Epithelial cell of prostate (primary cell): ENCODE results near the gene GCK.

Source experiments
- DNase-seq: peaks from one replicate; pipeline ENCODE4 v3.0.0-alpha.2; 2011; ENCODE audit warnings: low read depth, low spot score
- H3K27ac ChIP-seq: fragments of 450-650 bp; 2 replicates; pipeline ENCODE4 v1.5.1; 2017; ENCODE audit warnings: mild to moderate bottlenecking

GCK gene

DNA sequence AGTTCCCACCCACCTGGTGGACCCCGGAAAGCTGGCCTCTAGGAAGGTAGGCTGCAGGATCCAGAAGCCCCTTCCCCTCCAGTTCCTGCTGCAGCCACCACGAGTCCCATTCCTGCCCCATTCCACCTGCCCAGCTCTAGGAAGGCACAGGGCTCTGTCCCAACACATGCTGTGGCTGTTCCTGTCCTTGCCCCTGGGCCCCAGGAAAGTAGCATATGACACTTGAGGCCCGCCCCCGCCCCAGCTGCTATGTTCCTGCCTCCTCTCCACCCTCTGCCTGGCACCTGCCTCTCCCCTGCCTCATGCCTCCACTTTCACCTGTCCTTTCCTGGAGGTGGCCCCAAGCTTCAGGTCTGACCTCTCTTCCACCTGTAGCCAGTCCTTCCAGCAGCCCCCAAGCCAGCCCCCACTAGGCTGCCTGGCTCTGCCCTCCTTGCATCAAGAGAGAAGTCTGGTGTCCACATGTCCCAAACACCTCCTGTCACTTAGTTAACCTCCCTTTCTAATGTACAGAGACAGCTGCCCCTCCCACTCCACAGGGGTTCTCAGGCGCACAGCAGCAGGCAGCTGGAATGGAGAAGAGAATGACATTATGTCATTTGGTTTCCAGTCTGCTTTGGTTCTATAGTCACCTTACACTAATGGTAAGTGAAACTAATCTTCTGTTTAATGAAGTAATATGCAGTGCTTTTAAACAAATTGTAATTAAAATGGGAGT is 34.3 kb upstream of the GCK start:
- H3K27ac ChIP-seq: no peak overlapping the region

DNA sequence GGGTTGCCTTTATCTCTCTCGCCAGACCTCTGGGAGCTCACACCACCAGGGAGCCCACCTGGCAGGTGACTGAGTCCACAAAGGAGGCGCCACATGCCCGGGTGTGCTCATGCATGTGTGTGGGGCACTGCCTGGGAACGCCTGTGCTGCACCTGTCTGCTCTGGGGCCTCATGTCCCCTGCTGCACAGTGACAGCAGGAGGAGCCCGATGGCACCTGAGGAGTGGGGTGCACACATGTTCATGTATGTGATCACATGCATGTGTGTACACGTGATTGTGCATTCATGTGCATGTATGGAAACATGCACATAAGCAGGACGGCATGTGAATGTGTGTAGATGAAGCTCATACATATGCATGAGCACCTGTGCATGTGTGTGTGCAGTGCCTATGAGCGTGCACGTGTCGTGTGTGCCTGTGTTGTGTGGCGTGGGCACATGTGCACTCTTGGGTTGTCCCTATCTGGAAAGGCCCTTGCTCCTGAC is 33.6 kb upstream of the GCK start:
- no peak overlapping the region for H3K27ac ChIP-seq
- no peak for DNase-seq

More for the DNA sequence above, 34.3 kb upstream of the GCK start:
- DNase-seq: no peak

- no peak for DNase-seq
- no peak overlapping the region for H3K27ac ChIP-seq
These were observed 32.8 kb upstream of the GCK start for GRCh38 chr7:44222074-44222473.

- no peak overlapping the region for H3K27ac ChIP-seq
- no peak for DNase-seq
These were observed 32.1 kb upstream of the GCK start for GRCh38 chr7:44221231-44221791.

GRCh38 chr7:44220358-44221112 is 31.3 kb upstream of the GCK start:
- no peak overlapping the region for H3K27ac ChIP-seq
- no peak for DNase-seq

GRCh38 chr7:44220046-44220357 is 30.8 kb upstream of the GCK start:
- DNase-seq: no peak
- H3K27ac ChIP-seq: no peak overlapping the region

GRCh38 chr7:44219371-44220045 is 30.3 kb upstream of the GCK start:
- no peak for DNase-seq
- no peak overlapping the region for H3K27ac ChIP-seq

DNA sequence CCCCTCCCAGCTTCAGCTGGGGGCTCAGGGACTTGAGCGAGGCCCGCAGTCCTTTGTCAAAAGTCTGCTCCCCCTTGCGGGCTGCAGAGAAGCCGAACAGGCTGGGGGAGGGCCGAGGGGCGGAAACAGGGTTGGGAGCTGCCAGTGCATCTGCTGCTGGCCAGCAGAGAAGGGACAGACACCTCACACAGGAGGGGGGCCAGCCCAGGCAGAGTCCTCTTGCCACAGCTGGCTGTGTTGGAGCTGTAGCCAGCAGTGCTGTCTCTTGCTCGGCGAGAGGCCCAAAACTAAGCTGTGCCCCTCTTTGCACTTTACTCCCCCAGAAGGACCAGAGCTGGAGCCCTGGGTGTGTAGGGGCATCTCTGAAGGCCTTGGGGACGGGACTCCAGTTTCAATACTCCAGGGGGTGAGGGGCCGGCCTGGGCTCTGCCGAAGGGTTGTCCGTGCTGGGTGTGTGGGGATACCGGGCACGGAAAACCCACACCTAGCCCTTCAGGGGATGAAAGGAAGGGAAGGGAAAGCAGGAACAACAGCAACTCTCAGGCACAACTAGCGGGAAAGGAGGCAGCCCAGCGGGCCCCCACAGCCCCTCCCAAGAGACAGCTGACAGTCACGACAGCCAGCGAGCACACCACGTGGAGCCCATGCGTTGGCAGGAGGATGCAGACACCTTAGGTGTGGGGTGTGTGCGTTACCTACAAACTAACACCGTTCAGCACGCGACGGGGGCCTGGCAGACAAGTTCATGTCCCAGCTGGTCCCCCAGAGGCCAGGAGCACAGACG is 29.4 kb upstream of the GCK start:
- H3K27ac ChIP-seq: no peak overlapping the region
- DNase-seq: no peak

DNA sequence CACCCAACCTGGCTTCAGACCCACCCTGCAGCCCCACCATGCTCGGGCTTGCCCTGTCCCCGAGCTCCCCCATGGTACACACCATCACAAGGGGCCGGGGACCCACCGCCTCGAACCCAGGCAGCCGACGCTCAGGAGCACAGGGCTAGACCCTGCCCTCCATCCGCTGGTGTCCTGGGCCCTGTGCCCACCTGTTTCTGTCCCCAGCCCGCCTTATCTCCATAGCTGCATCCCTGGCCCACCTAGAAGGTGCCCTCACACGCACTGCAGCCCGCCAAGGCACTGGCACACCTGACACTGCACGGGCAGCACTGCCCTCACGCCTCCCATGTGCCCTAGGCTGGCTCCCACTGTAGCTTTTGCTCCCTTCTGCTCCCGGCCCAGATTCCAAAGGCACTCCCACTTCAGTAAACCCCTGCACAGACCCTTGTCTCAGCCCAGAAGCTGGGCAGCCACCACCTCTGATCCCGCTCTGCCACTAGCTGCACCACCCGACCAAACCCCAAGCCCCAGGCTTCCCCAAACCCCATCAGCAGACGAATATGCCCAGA is 28.7 kb upstream of the GCK start:
- H3K27ac ChIP-seq: no peak overlapping the region
- no peak for DNase-seq

DNA sequence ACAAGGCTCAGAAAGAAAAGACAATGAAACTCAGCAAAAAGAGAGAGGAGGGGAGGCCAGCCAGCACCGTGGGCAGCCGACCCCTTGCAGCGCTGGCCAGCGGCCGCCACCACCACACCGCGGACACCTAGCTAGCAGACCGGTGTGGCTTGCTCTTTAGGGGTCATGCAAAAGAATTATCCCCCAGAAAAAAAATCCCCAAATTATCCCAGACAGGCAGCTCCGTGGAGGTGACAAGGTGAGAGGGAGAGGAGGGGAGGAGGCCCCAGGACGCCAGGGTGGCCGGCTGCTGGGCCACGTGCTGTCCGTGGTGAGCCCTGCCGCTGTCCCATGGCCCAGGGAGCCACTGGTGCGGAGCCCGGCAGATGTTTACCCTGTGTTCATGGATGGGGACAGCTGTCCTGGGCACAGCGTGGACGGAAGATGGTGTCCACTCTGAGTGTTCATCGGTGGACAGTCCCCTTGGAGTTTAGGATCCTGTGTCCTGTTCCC is 28.0 kb upstream of the GCK start:
- no peak overlapping the region for H3K27ac ChIP-seq
- DNase-seq: no peak

- DNase-seq: no peak
- H3K27ac ChIP-seq: no peak overlapping the region
These were observed 27.4 kb upstream of the GCK start for GRCh38 chr7:44216521-44217222.

DNA sequence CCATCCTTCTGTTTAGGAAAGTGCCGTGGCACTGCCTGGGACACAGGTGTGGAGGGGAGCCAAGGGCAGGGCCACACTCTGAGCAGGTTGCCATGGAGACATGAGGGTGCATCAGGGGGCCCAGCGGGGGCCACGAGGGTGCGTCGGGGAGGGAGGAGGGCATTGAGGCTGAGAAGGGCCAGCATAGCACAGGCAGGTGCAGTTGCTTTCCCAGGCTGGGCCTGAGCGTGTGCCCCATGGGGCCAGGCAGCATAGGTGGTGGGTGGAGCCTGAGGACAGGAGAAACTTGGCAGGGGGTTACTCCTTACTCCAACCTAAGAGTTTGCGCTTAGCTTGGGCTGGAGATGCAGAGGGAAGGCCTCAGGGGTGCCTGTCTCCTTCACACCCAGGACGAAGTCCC is 26.8 kb upstream of the GCK start:
- no peak overlapping the region for H3K27ac ChIP-seq
- DNase-seq: no peak

DNA sequence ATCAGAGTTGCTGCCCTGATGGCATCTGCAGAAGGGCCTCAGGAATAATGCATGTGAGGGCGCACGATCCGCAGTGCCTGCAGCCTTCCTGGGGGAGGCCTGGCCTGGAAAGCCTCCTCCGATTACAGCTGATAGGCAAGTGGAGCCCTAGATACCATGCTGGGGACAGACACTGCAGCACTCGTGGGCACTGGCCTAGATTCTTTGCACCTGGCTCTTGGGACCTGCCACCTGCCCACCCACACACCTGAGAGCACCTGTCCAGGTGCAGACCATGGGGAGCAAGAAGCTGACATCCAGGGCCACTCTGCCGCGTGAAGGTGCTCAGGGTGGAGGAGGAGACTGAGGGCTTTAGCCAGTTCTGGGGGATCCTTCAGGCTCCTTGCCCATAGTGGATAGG is 26.3 kb upstream of the GCK start:
- no peak overlapping the region for H3K27ac ChIP-seq
- DNase-seq: no peak

- DNase-seq: no peak
- no peak overlapping the region for H3K27ac ChIP-seq
These were observed 24.7 kb upstream of the GCK start for GRCh38 chr7:44213877-44214388.

DNA sequence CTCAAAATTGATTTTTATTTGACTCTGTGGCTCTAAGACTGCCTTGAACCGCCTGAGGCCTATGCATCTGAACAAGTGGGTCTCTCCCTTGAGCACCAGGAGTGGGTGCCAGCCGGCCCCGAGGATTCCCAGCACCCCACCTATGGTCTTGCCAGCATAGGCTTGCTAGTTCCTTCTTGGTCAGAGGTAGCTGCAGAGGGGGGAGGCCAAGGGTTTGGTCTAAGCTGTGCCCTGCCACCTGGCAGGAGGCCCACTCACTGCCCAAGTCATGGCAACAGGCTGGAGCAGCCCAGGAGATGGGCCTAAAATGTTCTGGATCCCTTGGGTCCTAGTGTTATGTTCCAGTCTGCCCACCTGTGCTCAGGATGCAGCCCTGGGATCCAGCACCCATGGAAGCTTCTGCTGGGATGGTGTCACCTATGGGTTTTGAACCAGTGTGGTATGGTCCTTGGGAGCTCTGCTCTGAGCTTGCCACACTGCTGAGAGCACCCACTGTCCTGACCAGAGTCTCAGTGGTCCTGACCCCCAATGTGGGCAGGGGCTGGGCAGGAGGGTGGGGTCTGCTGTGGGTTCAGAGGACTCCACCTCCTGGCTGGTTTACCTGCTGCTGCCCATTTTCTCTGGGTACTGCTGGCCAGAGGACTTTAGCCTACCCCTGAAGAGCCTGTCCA is 24.1 kb upstream of the GCK start:
- H3K27ac ChIP-seq: no peak overlapping the region
- DNase-seq: no peak

GRCh38 chr7:44212581-44213184 is 23.4 kb upstream of the GCK start:
- no peak for DNase-seq
- H3K27ac ChIP-seq: no peak overlapping the region

GRCh38 chr7:44212018-44212417 is 22.8 kb upstream of the GCK start:
- DNase-seq: no peak
- no peak overlapping the region for H3K27ac ChIP-seq

GRCh38 chr7:44211126-44211675 is 22.0 kb upstream of the GCK start:
- H3K27ac ChIP-seq: no peak overlapping the region
- DNase-seq: no peak
